Tibial artery (tissue), 4 donors: ENCODE results near the gene MAPK4.

ENCODE experiments used
- DNase-seq, 2 donors: peaks; one replicate each; pipeline ENCODE4 v3.0.0-alpha.2; 2019
- H3K27ac ChIP-seq, 2 donors: fragments of 200-600 bp; sonication (generic) in 1 of 2; 1 replicate in 1 of 2; 2 replicates in 1 of 2; pipeline ENCODE4 v1.5.1; 2018 to 2019; ENCODE audit warnings: mild to moderate bottlenecking in 1 of 2
- H3K27me3 ChIP-seq, 2 donors: fragments of 200-600 bp; sonication (generic) in 1 of 2; one replicate each; pipeline versions ENCODE4 v1.5.1 to v1.6.0; 2016 to 2019
- H3K36me3 ChIP-seq, 3 donors: fragments of 200-600 bp; sonication (generic) in 2 of 3; one replicate each; pipeline ENCODE4 v1.5.1; 2016 to 2019; ENCODE audit warnings: mild to moderate bottlenecking in 2 of 3
- H3K4me1 ChIP-seq, 4 donors: fragments of 200-600 bp; sonication (generic) in 2 of 4; 1 replicate in 3 of 4; 2 replicates in 1 of 4; pipeline ENCODE4 v1.5.1; 2016 to 2019
- H3K4me3 ChIP-seq, 2 donors: fragments of 200-600 bp; sonication (generic) in 1 of 2; 1 replicate in 1 of 2; 2 replicates in 1 of 2; pipeline ENCODE4 v1.5.1; 2018 to 2019; ENCODE audit warnings: mild to moderate bottlenecking in 2 of 2
- H3K9me3 ChIP-seq, 3 donors: fragments of 200-600 bp; sonication (generic) in 1 of 3; one replicate each; pipeline ENCODE4 v1.5.1; 2016 to 2019
- CTCF ChIP-seq, 2 experiments: fragments of 200-600 bp in 1 of 2; fragments of 450-650 bp in 1 of 2; IDR thresholded peaks; one replicate each; pipeline ENCODE4 v1.5.1; 2017 to 2019; ENCODE audit warnings: antibody characterized with exemption in 2 of 2, mild to moderate bottlenecking in 1 of 2, moderate library complexity in 1 of 2
- intact Hi-C: fragments of 100-400 bp; cut with DNase I; formaldehyde crosslinking; loops from one replicate; pipeline ENCODE4 v1.15.0; 2023; ENCODE audit warnings: low total_unique reads

The MAPK4 gene

GRCh38 chr18:50647792-50648191 is 87.9 kb downstream of the MAPK4 start:
- Histone ChIP-seq H3K27me3 (no peaks in the 10 kb centered on the region), H3K27ac (peak overlapping the region in 1 of 2 donors; percentile 85), H3K36me3 (no peaks in the 10 kb centered on the region), H3K4me3 (no peak overlapping the region), H3K4me1 (peaks cover 3 to 46% (median 33%) of the 10 kb centered on the region in 4 donors), H3K9me3 (no peaks in the 10 kb centered on the region)
- intact Hi-C loops = no loop called here
- no peak for DNase-seq
- no peak for TF ChIP-seq CTCF (IDR thresholded peaks at IDR 0.05)

GRCh38 chr18:50649821-50650220 is 89.9 kb downstream of the MAPK4 start:
- Histone ChIP-seq H3K9me3 (no peaks in the 10 kb centered on the region), H3K27ac (peak overlapping the region; percentile 85 to 91), H3K36me3 (no peaks in the 10 kb centered on the region), H3K4me1 (peaks cover 3 to 65% (median 51%) of the 10 kb centered on the region in 4 donors), H3K27me3 (no peaks in the 10 kb centered on the region), H3K4me3 (no peak overlapping the region)
- no peak for TF ChIP-seq CTCF (IDR thresholded peaks at IDR 0.05)
- DNase-seq = peak; percentile 76 to 96
- intact Hi-C loops = loop anchor here (10.0 kb wide), 1 partner anchor 45 kb away; no protein-coding TSS in a partner anchor

- Histone ChIP-seq H3K27me3 (no peaks in the 10 kb centered on the region), H3K4me1 (peaks cover 3 to 80% (median 63%) of the 10 kb centered on the region in 4 donors), H3K27ac (peak overlapping the region; percentile 85 to 91), H3K9me3 (no peaks in the 10 kb centered on the region), H3K4me3 (no peak overlapping the region), H3K36me3 (no peaks in the 10 kb centered on the region)
- TF ChIP-seq CTCF (IDR thresholded peaks at IDR 0.05) = no peak
- intact Hi-C loops = loop anchor here (10.0 kb wide), 1 partner anchor 47 kb away; no protein-coding TSS in a partner anchor
- peak in 1 of 2 donors; percentile 80 for DNase-seq
Observed at GRCh38 chr18:50651334-50651733, 91.4 kb downstream of the MAPK4 start.

- no peak for TF ChIP-seq CTCF (IDR thresholded peaks at IDR 0.05)
- H3K9me3 ChIP-seq = no peaks in the 10 kb centered on the region
- intact Hi-C loops = loop anchor here (10.0 kb wide), 1 partner anchor 49 kb away; no protein-coding TSS in a partner anchor
Observed at GRCh38 chr18:50653402-50654093, 93.7 kb downstream of the MAPK4 start.

GRCh38 chr18:50654211-50654610 is 94.3 kb downstream of the MAPK4 start:
- Histone ChIP-seq H3K9me3 (no peaks in the 10 kb centered on the region), H3K36me3 (no peaks in the 10 kb centered on the region), H3K27ac (peak overlapping the region; percentile 83 to 85), H3K27me3 (no peaks in the 10 kb centered on the region), H3K4me1 (peaks cover 3 to 98% (median 68%) of the 10 kb centered on the region in 4 donors), H3K4me3 (peak overlapping the region; percentile 28 to 29)
- no peak for DNase-seq
- intact Hi-C loops = loop anchor here (10.0 kb wide), 1 partner anchor 49 kb away; no protein-coding TSS in a partner anchor
- TF ChIP-seq CTCF (IDR thresholded peaks at IDR 0.05) = no peak

More at GRCh38 chr18:50653402-50654093, 93.7 kb downstream of the MAPK4 start:
- Histone ChIP-seq H3K4me3 (no peak overlapping the region), H3K27me3 (no peaks in the 10 kb centered on the region), H3K4me1 (peaks cover 3 to 98% (median 70%) of the 10 kb centered on the region in 4 donors), H3K36me3 (no peaks in the 10 kb centered on the region), H3K27ac (peak overlapping the region; percentile 83 to 85)
- DNase-seq = peak in 1 of 2 donors; percentile 77
